ENCODE results near the gene MAD2L2. TPM values are rescaled to one million over a fixed set of nuclear protein-coding genes. Genes with fewer than 3 reads are reported as not detected.

The MAD2L2 gene
- total RNA-seq, 1 experiment from 2014 or later, result 93.8 TPM

GRCh38 chr1:11626551-11626950 lies 54.4 kb downstream of the MAD2L2 start:
- H4K20me1 ChIP-seq (ENCODE audit: insufficient read depth), result no peaks in the 10 kb centered on the region
- POLR2A ChIA-PET, result no interaction called here
- no peak overlapping the region for H2AFZ ChIP-seq (ENCODE audit: low read depth, low read length, poor library complexity, severe bottlenecking)
- no peaks in the 10 kb centered on the region for H3K9me2 ChIP-seq (ENCODE audit: insufficient read depth)
- DNase-seq (ENCODE audit: low read depth, low spot score), result no peak
- peaks cover 9% of the 10 kb centered on the region; the same call in 1 of the 2 replicates for H3K27me3 ChIP-seq (ENCODE audit: insufficient read depth, low read length)
- TF ChIP-seq SIN3A (IDR thresholded peaks at IDR 0.05; ENCODE audit: low read depth) (no peak), RAD21 (IDR thresholded peaks at IDR 0.05; ENCODE audit: low read depth) (no peak), SP1 (IDR thresholded peaks at IDR 0.05; ENCODE audit: low read depth) (no peak)
- no peak overlapping the region for H3K9ac ChIP-seq (ENCODE audit: low read length)
- no peak for ATAC-seq
- H3K4me1 ChIP-seq (ENCODE audit: control insufficient read depth in 1 of 2, insufficient read depth in 2 of 2, low read length in 2 of 2), result no peaks in the 10 kb centered on the region
- H3K36me3 ChIP-seq (ENCODE audit: control insufficient read depth in 1 of 2, insufficient read depth in 2 of 2, low read length in 2 of 2), result no peaks in the 10 kb centered on the region
- no peak overlapping the region for H3K27ac ChIP-seq (ENCODE audit: low read depth, low read length)
- CTCF ChIA-PET, result no interaction called here
- H3K9me3 ChIP-seq (ENCODE audit: control insufficient read depth in 1 of 2, insufficient read depth in 1 of 2, low read depth in 1 of 2, low read length in 2 of 2), result no peaks in the 10 kb centered on the region
- H3K4me3 ChIP-seq (replicated peaks in 1 of 2; ENCODE audit: low read depth in 1 of 2, low read length in 2 of 2), result no peak overlapping the region
- no peaks in the 10 kb centered on the region for H3K79me2 ChIP-seq (ENCODE audit: insufficient read depth, low read length)
- no peak overlapping the region for H3K4me2 ChIP-seq (ENCODE audit: low read length)
- intact Hi-C loops (cut with micrococcal nuclease), result no loop called here
- no TSS peak for BruUV-seq (replicated peaks)
- RAD21 ChIA-PET (ENCODE audit: low non-redundant PET in 1 of 2, low total read pairs in 2 of 2, uncharacterized antibody in 2 of 2, unreplicated experiment in 2 of 2), result no interaction called here

Other genes with a start within 250 kb of the MAD2L2 start
- 2.3 TPM for gene DISP3, start 202.0 kb downstream of the MAD2L2 start, total RNA-seq (2021; ENCODE audit: unreplicated experiment)
- gene FBXO2, start 26.7 kb downstream of the MAD2L2 start, total RNA-seq (2021; ENCODE audit: unreplicated experiment), result 81.1 TPM
- 60.9 TPM for gene FBXO44, start 26.3 kb downstream of the MAD2L2 start, total RNA-seq (2021; ENCODE audit: unreplicated experiment)
- gene FBXO6, start 16.9 kb downstream of the MAD2L2 start, total RNA-seq (2021; ENCODE audit: unreplicated experiment), result 22.8 TPM
- 0.47 TPM for gene DRAXIN, start 10.6 kb upstream of the MAD2L2 start, total RNA-seq (2021; ENCODE audit: unreplicated experiment)
- 49.0 TPM for gene AGTRAP, start 55.0 kb upstream of the MAD2L2 start, total RNA-seq (2021; ENCODE audit: unreplicated experiment)
- 0.12 TPM for gene C1orf167, start 81.0 kb upstream of the MAD2L2 start, total RNA-seq (2021; ENCODE audit: unreplicated experiment)
- 20.9 TPM for gene MTHFR, start 124.8 kb upstream of the MAD2L2 start, total RNA-seq (2021; ENCODE audit: unreplicated experiment)
- gene CLCN6, start 125.0 kb upstream of the MAD2L2 start, total RNA-seq (2021; ENCODE audit: unreplicated experiment), result 13.7 TPM
- gene NPPA, start 166.6 kb upstream of the MAD2L2 start, total RNA-seq (2021; ENCODE audit: unreplicated experiment), result not detected
- not detected for gene NPPB, start 177.8 kb upstream of the MAD2L2 start, total RNA-seq (2021; ENCODE audit: unreplicated experiment)
- 61.9 TPM for gene KIAA2013, start 245.3 kb upstream of the MAD2L2 start, total RNA-seq (2021; ENCODE audit: unreplicated experiment)

Measured in HCT116 (cell line).